Endothelial cell of hepatic sinusoid (primary cell): ENCODE results near the gene BRSK2.
"Not testable (repeated sequence)": the region's sequence is repeated elsewhere in the genome, so short reads cannot be mapped to it uniquely, and the experiment has no call there.

Experiments
- in situ Hi-C: cut with HindIII; loops from 2 replicates; pipeline ENCODE4 v1.10.0; 2017; ENCODE audit warnings: low sequenced_read_pairs

The BRSK2 gene

GRCh38 chr11:1389932-1390568 lies at the start of gene BRSK2:
Gene BRSK2 (plus strand): TSS chr11:1389934. CDS start chr11:1390285, 351 bp downstream.
- in situ Hi-C loops, result loop anchor here (5.0 to 10.0 kb wide), 2 partner anchors 32 to 145 kb away; no protein-coding TSS in a partner anchor

- in situ Hi-C loops, result no loop called here
Observed at GRCh38 chr11:1340111-1340510, 49.6 kb upstream of the BRSK2 start.

- in situ Hi-C loops, result not testable (repeated sequence)
Observed at GRCh38 chr11:1341226-1341625, 48.5 kb upstream of the BRSK2 start.

GRCh38 chr11:1341928-1342524 lies 47.7 kb upstream of the BRSK2 start:
- in situ Hi-C loops, result no loop called here

GRCh38 chr11:1342946-1343345 lies 46.8 kb upstream of the BRSK2 start:
- in situ Hi-C loops, result no loop called here

GRCh38 chr11:1343391-1344055 lies 46.2 kb upstream of the BRSK2 start:
- in situ Hi-C loops, result no loop called here

GRCh38 chr11:1344056-1344635 lies 45.6 kb upstream of the BRSK2 start:
- in situ Hi-C loops, result no loop called here

GRCh38 chr11:1345737-1346513 lies 43.8 kb upstream of the BRSK2 start:
- in situ Hi-C loops, result no loop called here

GRCh38 chr11:1346669-1347390 lies 42.9 kb upstream of the BRSK2 start:
- in situ Hi-C loops, result no loop called here

- in situ Hi-C loops, result not testable (repeated sequence)
Observed at GRCh38 chr11:1347411-1347999, 42.2 kb upstream of the BRSK2 start.

GRCh38 chr11:1348146-1348795 lies 41.5 kb upstream of the BRSK2 start:
- in situ Hi-C loops, result no loop called here

- in situ Hi-C loops, result no loop called here
Observed at GRCh38 chr11:1348796-1349326, 40.9 kb upstream of the BRSK2 start.

GRCh38 chr11:1349327-1350041 lies 40.2 kb upstream of the BRSK2 start:
- in situ Hi-C loops, result no loop called here

GRCh38 chr11:1350086-1350725 lies 39.5 kb upstream of the BRSK2 start:
- in situ Hi-C loops, result no loop called here

- in situ Hi-C loops, result no loop called here
Observed at GRCh38 chr11:1351278-1351937, 38.3 kb upstream of the BRSK2 start.

GRCh38 chr11:1352696-1353382 lies 36.9 kb upstream of the BRSK2 start:
- in situ Hi-C loops, result no loop called here
